MM.1S (cell line): Measurements from ENCODE around the gene EME2.

Experiments
- EZH2 ChIP-seq: fragments of 300-600 bp; sonication (generic); optimal IDR thresholded peaks from 2 replicates; pipeline ENCODE3; 2017; ENCODE audit warnings: low read depth, mild to moderate bottlenecking, antibody characterized with exemption, low read length, mixed read lengths
- EZH2phosphoT487 ChIP-seq: fragments of 300-600 bp; sonication (generic); IDR thresholded peaks from 2 replicates; pipeline ENCODE4 v1.6.1; 2018; ENCODE audit warnings: antibody characterized with exemption, low read length
- TF ChIP-seq, protein P1 (sequence below): fragments of 300-600 bp; sonication (generic); IDR thresholded peaks from 2 replicates; pipeline ENCODE4 v1.5.1; 2016; ENCODE audit warnings: antibody characterized with exemption, low read length, mixed read lengths

DNA sequence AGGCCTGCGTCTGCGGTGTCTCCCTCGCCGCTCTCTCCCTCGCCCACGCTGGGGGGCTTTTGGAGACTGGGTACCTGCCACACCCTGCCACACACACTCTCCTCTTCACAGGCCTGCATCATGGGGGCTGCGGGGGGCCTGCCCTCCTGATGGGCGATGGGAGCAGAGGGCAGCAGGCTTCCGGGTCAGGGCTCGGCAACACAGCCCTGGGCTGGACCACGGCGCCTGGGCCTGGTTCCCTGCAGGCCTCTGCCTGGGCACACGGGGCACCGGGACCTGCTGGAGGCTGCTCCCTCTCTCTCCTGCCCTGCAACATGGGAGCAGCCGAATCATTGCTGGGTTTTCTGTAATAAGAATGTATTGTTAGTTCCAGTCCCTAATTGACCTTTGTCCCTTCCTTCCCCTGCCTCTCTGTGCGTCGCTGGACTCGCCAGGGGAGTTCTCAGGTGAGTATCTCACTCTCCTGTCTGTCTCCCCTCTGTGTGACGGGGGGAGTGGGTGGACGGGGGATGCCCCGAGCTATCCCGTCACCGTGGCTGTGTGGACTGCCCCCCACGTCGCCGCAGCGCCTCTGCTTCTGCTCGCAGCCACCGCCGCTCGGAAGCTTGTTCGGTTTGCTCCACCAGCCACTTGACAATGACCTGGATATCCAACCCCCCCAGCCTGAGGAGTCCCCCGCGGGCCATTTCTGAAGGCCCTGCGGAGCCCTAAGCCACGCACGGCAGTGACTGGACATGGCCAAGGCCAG, 14.7 kb upstream of the EME2 start:
- TF ChIP-seq, protein P1, sequence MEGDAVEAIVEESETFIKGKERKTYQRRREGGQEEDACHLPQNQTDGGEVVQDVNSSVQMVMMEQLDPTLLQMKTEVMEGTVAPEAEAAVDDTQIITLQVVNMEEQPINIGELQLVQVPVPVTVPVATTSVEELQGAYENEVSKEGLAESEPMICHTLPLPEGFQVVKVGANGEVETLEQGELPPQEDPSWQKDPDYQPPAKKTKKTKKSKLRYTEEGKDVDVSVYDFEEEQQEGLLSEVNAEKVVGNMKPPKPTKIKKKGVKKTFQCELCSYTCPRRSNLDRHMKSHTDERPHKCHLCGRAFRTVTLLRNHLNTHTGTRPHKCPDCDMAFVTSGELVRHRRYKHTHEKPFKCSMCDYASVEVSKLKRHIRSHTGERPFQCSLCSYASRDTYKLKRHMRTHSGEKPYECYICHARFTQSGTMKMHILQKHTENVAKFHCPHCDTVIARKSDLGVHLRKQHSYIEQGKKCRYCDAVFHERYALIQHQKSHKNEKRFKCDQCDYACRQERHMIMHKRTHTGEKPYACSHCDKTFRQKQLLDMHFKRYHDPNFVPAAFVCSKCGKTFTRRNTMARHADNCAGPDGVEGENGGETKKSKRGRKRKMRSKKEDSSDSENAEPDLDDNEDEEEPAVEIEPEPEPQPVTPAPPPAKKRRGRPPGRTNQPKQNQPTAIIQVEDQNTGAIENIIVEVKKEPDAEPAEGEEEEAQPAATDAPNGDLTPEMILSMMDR, result no peak
- TF ChIP-seq EZH2phosphoT487 (no peak), EZH2 (no peak)
